NCI-H2029 treated with DMSO at 0.1 percent for 48 hours (cell line): Measurements from ENCODE around the gene GRK7.
"Not testable (repeated sequence)": the region's sequence is repeated elsewhere in the genome, so short reads cannot be mapped to it uniquely, and the experiment has no call there.

ENCODE experiments used
- DNase-seq: peaks from one replicate; lab custom pipeline; 2025; lab: John Stamatoyannopoulos, UW

The GRK7 gene

DNA sequence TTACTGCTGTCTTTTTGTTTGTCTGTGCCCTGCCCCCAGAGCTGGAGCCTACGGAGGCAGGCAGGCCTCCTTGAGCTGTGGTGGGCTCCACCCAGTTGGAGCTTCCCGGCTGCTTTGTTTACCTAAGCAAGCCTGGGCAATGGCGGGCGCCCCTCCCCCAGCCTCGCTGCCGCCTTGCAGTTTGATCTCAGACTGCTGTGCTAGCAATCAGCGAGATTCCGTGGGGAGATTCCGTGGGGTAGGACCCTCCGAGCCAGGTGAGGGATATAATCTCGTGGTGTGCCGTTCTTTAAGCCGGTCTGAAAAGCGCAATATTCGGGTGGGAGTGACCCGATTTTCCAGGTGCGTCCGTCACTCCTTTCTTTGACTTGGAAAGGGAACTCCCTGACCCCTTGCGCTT, 656 bp upstream of the GRK7 start:
- not testable (repeated sequence) for DNase-seq

DNA sequence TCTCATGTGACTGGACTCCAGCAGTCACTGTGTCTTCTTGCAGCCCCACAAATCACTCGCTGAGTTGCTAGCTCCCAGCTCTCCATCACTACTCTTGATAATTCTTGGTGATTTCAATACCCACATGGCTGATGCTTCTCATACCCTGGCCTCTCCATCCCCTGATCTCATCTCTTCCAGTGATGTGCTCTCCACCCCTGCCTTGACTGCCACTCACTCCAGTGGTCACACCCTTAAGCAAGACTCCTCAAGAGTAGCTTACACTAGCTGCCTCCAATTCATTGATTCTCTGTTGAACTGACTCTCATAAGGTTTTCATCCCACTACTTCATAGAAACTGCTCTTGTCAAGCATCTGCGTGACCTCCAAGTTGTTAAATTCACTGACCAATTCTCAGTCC, 837 bp downstream of the GRK7 start:
- DNase-seq: no peak

DNA sequence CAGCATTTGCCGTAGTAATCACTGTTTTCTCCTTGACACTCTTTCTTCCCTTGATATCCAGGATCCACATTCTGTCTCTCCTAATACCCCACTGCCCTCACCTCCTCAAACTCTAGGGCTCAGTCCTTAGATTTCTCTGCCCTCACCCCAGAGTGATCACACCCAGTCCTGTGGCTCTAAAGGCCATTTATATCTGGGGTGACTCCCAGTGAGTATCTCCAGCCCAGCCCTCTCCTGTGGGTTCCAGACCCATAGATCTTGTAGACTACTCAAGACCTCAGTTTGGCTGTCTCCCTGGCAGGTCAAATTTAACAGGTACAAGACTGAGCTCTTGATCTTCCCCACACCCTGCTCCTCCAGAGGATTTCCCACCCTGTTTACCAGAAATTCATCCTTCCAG, 1.3 kb downstream of the GRK7 start:
- DNase-seq: no peak

DNA sequence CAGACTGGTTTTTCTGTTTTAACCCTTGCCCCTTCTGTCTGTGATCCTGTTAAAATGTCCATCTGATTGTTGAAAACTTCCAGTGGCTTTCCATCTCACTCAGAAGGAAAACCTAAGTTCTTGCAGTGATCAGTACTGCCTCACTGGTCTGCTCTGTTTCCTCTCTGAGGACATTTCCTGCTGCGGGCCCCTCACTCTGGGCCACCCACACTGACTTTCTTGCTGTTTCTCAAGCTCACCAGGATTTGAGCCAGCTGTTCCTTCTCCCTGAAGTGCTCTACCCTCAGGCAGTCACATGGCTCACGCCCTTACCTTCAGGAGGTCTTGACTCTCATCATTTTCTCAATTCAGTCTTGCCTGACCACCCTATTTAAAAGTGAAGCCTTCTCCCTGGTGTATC, 1.8 kb downstream of the GRK7 start:
- DNase-seq: no peak

DNA sequence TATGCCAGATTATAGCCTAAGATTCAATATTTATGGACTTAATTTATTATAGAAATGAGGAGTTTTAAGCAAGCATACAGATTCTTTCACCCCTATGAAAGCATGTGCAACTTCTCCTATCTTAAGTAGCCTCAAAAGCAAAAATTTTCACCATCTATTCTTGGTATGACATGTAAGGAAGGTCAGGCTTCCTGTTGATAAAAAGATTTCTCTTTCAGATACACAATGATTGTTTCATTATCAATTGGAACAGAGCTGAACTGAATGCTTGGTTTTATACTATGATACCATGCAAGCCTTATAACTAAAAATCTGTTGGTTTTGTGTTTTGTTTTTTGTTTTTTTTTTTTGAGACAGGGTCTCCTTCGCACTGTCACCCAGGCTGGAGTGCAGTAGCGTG, 3.9 kb downstream of the GRK7 start:
- DNase-seq: no peak

DNA sequence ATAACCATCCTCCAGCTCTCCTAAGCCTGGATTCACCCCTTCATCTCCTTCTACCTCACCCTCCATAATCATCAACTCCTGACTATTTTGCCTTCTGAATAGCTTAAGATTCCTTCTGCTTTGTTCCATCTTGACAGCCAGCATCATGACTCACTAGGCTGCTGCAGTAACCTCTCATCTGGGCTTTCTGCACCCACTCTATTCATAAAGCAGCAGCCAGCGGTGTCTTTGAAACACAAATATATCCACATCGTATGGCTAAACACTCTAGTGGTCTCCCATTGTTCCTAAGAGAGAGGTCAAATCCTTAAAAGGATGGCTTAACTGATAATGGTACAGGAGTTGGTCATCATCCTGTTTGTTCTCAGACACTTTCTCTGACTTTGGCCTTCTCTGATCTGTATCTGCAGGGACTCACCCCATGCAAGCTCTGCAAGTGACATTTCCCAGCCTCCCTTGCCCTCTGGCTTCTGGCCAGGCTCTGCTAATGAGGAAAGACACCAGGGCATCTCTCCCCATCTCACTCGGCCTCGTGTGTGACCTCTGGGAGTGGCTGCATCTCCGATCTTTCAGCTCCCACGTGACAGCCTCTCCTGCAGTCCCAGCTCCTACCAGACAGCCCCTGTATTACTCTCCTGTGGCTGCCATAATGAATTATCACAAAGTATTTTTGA, 6.2 kb downstream of the GRK7 start:
- no peak for DNase-seq

DNA sequence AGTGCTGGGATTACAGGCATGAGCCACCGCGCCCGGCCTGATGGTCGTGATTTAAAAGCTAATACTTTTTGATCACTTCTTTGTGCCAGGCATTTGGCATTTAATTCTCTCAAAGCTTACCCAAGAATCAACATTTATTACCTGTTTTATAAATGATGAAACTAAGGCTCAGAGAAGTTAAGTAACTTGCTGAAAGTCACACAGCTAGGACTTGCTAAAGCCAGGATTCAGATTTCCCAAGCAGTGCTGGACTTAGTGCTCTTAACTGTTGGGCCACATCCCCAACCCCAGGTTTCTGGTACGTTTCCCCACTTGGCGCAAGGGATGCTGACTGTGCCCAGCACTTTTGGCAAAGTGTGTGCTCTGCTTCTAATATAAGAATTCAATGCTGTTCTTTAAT, 10.5 kb downstream of the GRK7 start:
- no peak for DNase-seq

DNA sequence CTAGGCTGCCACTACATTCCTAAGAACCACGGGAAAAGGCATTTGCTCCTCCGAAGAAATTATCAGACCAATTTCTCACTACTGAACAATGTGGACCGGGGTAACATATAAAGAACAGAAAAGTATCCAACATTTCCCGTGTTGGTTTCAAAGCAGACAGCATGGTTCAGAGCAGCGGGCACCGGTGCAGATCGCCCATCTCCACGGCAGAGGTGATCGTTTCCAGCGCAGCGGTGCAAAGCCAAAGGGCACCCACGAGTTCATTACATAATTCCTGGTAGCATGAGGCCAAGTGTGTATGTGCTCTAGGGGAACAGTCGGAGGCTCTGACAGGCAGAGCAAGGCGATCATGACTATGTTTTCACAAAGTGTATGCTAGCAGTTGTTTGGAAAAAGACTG, 13.2 kb downstream of the GRK7 start:
- no peak for DNase-seq

DNA sequence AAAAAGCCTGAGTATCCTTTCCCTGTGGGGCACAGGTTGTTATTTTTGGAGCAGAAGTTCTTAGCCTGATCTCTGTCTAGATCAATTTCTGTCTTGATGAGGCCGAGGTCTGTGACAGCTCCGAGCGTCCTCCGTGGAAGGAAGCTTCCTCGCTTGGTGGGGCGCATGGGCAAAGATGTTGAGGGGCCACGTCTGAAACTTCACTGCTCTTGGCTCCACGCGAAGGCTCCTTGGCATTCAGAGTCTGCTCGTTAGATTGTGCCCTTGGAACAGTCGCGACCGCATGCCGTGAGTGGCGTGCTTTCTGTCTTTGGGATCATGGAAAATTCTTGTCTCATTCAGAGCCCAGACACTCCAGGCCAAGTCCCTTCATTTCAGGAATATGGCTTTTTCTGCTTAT, 13.7 kb downstream of the GRK7 start:
- DNase-seq: no peak

DNA sequence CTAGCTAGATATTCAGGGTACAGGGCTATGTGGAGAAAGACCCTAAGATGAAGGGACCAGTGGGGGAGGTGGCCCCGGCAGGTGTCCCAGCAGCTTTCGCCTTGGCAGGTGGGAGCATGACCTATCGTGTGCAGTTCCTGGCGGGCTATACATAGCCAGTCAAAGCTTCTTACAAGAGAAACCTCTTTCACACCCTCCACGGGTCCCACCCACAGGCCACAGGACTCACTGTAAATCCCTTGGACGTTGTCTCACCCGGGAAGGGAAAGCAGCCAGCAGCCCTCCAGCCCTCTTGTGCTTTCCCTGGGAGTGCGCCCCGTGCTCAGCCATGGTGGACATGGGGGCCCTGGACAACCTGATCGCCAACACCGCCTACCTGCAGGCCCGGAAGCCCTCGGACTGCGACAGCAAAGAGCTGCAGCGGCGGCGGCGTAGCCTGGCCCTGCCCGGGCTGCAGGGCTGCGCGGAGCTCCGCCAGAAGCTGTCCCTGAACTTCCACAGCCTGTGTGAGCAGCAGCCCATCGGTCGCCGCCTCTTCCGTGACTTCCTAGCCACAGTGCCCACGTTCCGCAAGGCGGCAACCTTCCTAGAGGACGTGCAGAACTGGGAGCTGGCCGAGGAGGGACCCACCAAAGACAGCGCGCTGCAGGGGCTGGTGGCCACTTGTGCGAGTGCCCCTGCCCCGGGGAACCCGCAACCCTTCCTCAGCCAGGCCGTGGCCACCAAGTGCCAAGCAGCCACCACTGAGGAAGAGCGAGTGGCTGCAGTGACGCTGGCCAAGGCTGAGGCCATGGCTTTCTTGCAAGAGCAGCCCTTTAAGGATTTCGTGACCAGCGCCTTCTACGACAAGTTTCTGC, 15.0 kb downstream of the GRK7 start:
- no peak for DNase-seq

DNA sequence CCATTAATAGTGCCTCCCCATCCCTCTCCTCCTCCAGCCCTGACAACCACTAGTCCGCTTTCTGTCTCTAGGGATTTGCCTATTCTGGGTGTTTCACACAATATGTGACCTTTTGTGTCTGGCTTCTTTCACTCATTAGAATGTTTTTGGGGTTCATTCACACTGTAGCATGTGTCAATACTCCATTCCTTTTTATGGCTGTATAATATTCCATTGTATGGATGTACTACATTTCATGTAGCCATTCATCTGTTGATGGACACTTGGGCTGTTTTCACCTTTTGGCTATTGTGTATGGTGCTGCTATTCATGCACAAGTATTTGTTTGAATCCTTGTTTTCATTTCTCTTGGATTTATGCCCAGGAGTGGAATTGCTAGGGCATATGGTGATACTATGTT, 16.5 kb downstream of the GRK7 start:
- no peak for DNase-seq

DNA sequence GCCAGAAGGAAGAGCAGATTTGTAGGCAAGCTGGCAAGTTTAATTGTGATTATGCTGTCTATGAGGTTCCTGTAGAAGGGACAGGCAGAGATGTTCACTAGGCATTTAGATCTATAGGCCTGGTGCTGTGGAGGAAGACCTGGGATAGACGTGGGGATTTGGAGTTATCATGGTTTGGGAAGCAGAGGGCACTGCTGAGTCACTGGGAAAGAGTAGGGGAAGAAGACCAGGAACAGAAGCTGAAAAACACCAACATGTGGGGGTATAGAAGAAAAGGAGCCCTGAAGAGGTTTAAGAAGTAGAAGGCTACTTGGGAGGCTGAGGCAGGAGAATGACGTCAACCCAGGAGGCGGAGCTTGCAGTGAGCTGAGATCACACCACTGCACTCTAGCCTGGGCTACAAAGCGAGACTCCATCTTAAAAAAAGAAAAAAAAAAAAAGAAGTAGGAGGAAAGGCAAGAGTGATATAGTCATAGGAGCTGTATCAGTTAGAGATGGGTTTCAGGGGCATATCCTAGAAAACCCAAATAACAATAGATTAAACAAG, 19.3 kb downstream of the GRK7 start:
- no peak for DNase-seq

DNA sequence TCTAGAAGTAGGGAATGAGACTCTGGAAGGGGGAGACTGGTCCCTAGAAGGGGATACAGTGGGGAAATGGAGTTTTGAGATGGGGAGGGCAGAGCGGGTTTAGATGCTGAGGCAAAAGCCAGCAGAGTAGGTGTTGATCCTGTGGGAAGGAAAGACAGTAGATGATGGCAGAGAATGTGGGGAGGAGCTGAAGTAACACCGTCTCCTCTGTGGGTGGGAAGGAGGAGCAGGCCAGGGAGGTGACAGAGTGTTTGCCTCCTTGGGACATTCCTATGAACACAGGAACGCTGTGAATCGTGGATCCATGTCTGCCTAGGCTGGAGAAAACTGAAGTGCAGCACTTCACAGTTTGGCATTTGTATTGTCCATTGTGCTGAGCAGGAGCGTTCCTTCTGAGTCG, 20.4 kb downstream of the GRK7 start:
- DNase-seq: no peak

DNA sequence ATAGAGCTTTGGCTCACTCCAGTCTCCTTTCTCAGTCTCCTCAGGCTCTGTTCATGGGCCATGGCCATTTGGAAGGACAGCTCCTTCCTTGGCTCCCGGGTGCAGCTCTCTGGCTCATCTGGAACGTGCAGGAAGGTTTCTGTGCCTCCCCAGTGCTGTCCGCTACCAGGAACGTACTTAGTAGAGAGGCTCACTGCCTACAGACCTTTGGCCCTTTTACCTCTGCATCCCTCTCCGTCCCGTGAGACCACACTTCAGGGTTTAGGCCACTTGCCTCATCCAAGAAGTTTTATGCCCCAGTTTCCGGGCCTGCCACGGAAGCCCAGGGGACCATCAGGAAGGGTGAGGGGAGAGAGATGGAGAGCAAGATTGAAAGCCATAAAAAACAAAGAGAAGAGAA, 20.9 kb downstream of the GRK7 start:
- DNase-seq: no peak

DNA sequence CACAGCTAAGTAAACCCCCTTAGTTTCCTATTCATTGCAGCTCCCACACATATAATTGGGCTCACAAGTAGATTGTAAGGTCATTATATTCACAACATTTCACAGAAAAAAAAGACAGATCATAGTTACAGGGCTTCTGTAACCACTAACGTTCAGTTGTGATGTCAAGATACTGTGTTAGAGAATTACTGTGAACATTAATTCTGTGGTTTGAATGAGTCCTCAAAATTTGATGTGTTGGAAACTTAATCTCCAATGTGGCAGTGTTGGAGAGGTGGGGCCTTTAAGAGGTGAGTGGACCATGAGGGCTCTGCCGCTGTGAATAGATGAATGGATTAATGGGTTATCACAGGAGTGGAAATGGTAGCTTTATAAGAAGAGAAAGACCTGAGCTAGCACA, 21.3 kb downstream of the GRK7 start:
- DNase-seq: no peak

DNA sequence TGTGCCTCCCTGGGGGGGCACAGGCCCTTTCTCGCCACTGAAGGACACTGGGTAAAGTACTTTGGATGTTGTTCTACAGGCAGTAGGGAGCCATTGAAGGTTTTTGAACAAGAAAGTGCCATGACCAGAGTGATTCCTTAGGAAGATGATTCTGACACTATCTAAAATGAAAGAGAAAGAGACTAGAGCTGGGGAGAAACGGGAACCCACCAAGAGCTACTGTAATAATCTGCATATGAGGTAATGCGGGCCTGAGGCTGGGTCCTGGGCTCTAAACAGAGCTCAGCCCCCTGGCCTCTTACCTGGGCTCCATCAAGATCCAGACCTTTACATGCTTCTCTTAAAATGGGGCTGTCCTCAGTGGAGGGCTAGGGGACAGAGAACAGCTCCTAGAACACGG, 24.9 kb downstream of the GRK7 start:
- no peak for DNase-seq

DNA sequence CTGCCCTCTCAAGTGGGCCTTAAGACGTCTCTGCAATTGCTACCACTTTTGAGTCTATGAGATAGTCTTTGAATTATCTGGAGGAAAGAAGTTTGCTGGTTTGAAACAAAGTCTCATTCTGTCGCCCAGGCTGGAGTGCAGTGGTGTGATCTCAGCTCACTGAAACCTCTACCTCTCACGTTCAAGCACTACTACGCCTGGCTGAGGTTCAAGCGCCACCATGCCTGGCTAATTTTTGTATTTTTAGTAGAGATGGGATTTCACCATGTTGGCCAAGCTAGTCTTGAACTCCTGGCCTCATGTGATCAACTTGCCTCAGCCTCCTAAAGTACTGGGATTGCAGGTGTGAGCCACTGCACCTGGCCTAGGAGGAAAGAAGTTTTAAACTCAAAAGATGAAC, 25.5 kb downstream of the GRK7 start:
- not testable (repeated sequence) for DNase-seq

DNA sequence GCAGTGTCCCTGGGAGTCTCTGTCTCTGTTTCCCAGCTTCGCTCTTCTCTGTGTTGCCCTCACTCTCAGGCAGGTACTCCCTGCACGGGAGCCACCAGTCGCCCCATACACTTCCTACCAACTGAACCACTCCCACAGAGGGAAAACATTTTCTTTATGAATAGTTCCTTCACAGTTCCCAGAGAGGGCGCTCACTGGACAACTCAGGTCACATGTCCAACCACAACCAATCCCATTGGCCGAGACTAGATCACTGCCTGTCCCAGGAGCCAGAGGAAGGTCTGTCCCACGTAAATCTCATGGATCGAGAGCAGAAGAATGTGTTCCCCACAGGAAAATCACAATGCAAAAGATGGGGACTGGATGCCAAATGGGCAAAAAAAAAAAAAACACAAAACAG, 26.1 kb downstream of the GRK7 start:
- no peak for DNase-seq

DNA sequence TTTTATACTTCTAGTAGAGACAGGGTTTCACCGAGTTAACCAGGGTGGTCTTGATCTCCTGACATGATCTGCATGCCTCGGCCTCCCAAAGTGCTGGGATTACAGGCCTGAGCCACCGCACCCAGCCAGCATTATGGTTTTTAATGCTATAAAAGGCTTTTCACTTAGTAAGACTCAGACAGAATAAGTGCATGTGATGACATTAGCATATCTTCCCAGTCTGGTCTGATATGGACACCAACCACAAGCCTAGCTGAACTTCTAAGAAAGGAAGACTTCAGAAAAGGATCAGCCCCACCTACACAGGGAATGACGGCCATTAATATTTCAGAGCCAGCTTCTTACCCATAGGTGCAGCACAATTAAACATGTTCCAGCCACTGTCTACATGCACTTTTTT, 27.0 kb downstream of the GRK7 start:
- no peak for DNase-seq

DNA sequence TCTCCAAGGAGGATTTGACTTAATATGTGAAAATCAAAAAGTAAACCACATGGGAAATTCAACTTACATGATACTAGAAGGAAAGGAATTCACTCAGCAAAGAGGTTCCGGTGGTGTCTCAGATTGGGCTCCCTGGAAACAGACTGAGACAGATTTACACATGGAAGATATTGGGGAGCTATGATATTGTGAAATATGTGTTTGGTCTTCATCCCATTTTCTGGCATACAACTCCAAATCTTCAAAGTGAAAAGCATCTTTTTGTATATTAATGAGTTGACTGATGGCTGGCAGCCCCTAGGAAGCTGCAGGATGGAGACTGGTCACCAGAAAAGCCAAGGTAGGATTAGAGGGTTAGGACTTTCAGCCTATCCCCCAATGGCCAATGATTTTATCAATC, 29.3 kb downstream of the GRK7 start:
- DNase-seq: no peak

DNA sequence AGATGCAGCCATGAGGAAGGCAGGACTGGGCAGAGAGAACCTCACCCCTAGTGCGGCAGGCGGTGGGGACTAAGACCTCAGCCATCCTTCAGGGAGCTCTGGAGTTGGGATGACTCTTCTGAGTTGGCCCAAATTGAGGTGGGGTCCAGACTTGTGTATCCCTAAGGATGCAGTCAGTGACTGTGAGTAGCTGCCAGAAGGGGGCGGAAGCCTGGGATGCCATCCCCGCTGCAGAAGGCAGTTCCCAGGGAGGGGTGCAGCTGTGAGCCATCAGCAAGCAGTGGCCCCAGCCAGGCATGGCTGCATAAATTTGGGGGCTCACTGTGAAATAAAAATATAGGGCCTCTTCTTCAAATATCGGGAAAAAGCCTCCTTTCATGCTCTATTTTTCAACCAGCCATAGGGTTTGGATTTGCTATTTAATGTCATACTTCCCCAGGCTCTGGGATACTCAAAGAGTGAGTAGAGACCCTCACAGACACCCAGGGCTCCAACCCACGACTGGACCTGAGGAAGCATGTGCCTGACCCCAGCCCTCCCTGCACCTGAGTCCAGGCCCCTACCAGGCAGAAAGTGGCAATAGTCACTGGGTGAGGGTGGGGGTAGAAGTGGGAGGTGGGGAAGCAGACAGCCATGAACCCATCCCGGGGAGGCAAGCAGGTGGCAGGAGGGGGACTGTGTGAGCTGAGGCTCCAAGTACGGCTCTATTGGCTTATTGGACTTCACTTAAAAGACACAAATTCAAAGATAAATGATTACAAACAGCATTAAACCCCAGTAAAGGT, 30.5 kb downstream of the GRK7 start:
- DNase-seq: no peak

DNA sequence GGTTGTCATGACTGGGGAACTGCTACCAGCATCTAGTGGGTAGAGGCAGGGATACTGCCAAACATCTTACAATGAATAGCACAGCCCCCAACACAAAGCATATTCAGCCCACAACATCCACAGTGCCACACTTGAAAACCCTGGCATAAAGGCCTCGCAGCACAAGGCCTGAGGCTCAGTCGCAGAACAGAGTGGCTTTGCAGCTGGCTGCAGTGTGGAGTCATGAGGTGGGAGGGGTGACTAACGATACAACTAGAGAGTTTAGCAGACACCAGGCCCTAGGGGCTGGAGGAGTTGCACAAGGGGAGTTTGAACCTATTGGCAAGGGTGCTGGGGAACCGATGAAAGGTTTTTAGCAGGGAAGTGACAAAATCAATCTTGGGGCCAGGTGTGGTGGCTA, 32.1 kb downstream of the GRK7 start:
- DNase-seq: no peak

DNA sequence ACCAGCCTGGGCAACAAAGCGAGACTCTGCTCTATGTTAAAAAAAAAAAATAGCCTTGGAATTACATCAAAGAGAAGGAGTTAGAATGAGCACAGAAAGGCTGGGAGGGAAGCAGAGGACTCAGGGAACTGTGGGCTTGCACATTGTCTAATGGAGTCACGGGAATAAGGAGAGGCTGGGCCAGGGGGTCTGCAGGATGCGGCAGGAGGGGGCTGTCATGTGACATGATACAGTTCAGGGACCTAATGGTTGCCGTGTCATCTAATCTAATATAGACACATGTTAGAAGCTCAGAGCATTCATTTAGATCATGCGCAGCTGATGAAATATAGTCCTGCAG, 32.5 kb downstream of the GRK7 start:
- DNase-seq: no peak
